Fibroblast of the conjunctiva (primary cell): Measurements from ENCODE around the gene KRT7.
"Not testable (repeated sequence)": the region's sequence is repeated elsewhere in the genome, so short reads cannot be mapped to it uniquely, and the experiment has no call there.

Experiments
- DNase-seq: peaks from one replicate; pipeline ENCODE4 v3.0.0-alpha.2; 2010; ENCODE audit warnings: low read depth

KRT7 gene

DNA sequence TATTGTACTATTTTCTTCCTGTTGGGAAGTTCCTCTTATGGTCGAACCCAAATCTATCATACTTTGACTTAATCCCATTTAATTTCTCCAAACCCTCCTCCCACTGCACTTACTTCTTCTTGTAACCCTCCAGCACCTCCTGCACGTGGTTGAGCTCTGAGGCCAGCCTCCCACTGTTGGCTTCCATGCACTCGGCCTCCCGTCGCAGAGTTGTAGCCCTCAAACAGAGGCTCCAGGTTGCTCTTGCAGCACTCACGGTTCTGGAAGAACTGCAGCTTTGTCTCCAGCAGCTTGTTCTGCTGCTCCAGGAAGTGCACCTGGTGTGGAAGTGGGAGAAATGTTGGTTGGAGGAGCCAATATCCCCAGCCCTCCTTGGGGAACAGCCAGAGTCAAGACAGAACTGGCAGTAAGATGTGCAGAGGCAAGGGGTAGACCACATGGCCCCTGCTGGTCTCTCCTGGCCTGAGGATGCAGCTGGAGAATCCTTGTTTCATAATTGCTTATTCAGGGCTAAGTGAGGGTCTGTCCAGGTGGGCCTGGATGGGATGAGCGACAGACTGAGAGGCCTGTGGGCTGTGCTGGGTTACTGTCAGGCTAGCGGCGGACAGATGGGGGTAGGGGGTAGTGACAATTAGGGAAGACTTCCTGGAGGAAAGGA is 23.0 kb downstream of the KRT7 start:
- no peak for DNase-seq

DNA sequence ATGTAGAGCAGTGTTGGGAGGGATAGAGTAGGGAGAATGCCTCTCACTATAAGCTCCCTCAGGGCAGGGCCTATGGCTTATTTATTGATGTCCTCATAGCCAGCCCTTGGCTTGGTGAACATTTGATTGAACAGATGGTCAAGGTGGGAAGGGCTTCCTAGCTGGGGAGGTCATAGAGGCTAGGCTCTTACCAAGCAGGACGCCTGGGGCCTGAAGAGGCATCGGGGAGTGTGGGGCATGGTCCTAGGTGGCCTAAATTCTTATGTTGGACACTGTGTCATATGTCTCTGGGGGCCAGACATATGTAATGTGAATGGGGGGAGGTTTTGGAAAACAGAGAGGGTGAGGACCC is 23.5 kb downstream of the KRT7 start:
- no peak for DNase-seq

DNA sequence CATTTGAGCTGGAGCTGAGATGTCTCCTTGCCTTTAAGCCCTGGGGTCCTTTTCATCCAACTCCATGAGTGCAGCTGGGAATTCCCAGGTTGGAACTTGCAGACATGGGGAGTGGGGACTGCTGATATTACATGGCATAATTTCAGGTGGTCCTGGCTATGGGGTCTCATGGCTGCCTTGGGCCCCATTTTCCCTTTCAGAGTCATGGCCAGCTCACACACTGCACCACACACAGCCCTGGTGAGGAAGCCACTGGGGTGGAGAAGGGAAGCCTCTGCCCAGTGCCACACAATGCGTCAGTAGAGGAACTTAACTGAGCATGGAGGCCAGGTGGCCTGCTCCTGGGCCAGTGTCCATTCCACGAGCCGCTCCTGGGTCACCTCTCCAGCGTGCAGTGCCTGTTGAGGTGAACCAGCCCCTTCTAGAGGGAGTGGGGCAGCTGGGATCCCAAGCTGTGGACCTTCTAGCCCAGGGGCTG is 24.1 kb downstream of the KRT7 start:
- DNase-seq: no peak

DNA sequence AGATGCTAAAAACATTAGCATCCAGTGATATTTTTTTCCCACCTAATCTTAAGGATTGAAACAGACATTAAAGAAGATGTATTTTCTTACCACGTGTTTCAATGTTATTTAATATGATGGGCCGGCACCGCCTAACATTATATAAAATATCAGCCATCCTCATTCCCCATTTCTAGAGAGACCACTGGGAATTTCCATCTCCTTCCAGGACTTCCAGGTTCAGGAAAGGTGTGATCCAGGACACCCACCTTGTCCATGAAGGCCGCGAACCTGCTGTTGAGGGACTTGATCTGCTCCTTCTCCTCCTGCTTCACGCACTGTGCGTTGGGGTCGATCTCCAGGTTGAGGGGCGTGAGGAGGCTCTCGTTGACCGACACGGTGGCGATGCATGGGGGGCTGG is 24.9 kb downstream of the KRT7 start:
- DNase-seq: not testable (repeated sequence)

DNA sequence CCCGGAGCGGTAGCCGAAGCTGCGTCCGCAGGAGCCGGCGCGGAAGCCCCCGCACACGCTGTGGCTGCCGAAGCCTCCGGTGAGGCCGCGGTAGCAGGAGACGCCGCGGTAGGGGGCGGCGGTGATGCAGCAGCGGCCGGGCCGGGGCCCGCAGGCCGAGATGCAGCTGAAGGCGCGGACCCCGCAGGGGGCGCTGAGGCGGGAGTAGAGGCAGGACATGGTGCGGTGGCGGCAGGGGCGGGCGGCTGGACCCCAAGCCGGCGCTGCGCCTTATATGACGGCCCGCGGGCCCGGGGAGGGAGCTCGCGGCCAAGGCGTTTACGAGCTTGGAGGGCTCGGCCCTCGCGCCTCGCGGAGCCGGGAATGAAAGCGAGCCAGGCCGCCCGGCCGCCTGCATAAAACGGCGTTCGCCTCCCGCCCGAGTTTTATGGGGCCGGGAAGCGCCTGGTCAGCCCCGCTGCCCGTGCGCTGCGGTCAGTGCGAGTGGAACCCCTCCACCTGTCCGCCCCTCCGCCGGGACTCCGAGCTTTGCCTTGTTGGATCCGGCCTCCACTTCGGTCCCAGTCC is 25.4 kb downstream of the KRT7 start:
- DNase-seq: no peak

DNA sequence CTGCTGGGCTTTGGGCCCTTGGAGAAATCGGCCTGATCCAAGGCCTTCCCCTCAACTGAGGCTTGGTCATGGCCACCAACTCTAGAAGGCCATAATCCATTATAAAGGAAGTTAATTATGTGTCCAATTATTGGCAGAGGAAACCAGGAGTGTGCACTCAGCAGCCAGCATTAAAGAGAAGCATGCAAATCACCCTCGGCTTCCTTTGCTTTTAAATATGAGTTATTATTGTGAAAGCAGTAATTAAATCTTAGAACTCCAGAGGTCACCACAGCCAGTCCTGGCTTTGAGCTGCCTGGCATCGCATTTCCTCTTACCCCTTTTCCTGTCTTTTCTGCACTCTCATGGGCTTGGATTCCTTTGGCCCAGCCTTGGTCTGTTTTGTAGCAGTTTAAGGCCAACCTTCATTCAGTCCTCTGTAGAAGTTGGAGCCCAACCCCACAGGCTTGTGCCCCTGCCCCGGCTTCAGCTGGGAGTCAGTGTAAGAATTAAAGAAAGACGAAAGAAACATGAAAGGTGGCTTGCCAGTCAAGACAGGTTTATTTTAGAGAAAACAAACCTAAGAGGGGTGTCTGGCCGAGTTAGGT is 26.7 kb downstream of the KRT7 start:
- no peak for DNase-seq

DNA sequence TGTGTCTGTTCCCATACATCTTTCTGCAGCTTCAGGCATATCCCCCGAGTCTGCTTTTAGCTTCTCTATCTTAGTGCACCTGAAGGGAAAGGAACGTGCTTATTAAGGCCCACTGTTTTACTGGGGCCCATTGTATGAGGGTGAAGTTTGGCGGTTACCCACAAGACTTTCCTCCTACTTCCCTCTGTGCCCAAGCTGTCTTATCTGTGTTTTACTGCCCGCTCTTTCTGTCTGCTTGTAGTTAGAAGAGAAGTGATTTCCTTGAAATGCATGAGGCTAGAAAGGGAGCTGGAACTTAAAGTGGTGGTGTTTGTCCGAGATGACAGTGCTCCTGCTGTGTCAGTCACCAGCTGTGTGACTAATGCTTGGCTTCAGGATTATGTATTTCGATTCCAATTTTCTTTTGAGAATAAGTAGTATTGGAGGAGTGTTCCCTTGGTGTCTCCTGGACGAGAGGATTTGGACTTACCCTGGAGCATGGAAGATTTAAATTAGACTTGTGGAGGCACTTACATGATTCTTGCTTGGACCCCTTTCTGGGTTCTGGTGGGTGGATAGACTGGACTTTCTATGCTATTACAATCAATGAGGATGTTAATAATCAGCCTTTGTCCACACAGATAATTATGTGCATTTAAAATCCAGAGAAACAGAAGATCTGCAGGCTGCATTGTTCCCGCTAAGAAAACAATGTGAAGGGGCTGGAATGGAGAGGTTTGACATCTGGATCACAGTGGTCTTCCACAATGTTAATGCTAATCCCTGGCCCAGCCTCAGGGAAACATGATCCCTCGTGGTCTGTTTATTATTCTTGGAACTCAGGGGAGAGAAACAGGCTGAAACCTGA is 27.5 kb downstream of the KRT7 start:
- peak; percentile 27 for DNase-seq

DNA sequence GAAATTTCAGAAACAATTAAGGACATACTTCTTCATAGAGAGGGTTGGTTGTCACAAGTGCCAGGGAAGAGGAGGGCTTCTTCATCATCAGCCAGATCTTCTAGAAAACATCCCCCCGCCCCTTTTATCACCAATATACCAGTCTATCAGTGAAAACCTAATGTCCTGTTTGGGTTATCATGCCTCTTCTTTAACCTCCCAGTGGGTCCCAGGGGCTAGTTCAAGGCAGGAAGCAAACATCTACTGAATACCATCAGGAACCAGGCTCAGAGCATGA is 28.1 kb downstream of the KRT7 start:
- no peak for DNase-seq

DNA sequence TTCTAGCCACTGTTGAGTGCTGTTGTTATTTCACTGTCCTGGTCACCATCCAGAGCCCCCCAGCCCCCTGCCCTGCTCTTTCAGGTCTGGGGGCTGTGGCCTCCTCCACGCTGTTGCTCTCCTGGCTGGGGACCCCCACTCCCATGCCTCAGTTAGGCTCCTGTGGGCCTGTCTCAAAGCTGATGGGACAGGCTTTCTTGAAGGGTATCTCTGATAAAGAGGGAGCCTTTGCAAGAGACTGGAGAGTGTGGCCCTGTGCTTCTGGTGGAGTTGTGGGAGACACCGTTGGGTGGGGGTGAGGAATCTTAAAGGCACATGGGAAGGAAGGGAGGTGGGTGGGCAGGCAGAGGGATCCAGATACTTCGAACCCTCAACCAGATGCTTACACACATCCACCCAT is 29.2 kb downstream of the KRT7 start:
- no peak for DNase-seq

DNA sequence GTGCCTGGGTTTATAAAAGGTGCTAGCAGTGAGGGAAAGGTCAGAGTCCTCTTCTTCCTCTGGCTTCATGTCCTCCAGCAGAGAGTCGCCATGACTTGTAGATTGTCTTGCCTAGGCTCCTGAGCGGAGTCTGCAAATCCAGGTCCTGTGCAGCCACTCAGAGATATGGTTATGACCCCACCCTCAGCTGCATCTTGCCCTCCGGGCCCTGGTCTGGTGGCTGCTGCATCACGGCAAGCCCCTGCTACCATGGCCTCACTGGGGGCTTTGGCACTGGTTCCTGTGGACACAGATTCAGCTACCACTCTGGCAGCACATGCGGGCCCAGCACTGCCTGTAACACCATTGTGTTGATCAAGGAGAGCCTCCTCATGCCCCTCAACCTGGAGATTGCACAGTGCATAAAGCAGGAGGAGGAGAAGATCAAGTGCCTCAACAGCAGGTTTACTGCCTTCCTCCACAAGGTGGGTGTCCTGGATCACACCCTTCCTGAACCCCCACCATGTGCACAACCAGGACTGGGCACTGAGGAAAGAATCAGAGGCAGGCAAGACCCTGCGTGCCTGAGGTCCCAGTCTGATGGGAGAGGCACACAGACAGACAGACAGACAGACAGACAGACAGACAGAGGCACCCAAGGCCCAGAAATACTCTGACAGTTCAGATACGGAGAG is 30.9 kb downstream of the KRT7 start:
- DNase-seq: no peak

DNA sequence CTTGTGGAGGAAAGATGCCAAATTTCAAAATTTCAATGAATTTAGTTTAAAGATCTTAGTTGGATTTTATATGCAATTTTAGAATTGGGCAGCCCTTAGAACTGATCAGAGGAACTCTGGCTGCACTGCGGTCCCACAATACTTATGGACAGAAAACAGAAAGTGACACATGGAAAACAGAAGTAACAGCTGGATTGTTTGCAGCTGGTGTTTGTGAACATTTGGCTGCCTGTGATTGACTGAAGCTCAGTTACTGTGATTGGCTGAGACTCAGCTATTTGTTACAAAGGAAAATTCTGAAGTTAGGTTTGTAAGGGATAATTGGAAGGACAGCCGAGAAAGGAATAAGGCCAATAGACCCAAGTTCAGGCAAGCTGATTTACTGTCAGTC is 31.4 kb downstream of the KRT7 start:
- DNase-seq: no peak

DNA sequence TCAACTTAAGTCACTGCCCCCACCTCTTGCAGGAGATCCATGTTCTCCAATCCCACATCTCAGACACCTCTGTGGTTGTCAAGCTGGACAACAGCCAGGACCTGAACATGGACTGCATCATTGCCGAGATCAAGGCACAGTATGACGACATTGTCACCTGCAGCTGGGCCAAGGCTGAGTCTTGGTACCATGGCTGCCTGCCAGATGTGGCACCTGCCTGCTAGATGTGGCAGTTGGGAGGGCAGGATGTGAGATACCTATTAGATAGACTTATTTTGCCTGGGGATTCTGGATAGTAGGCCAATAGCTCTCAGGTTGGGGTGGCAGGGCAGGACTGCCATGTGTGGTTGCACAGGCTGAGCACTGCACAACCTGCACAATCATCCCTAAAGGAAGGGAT is 33.5 kb downstream of the KRT7 start:
- no peak for DNase-seq

DNA sequence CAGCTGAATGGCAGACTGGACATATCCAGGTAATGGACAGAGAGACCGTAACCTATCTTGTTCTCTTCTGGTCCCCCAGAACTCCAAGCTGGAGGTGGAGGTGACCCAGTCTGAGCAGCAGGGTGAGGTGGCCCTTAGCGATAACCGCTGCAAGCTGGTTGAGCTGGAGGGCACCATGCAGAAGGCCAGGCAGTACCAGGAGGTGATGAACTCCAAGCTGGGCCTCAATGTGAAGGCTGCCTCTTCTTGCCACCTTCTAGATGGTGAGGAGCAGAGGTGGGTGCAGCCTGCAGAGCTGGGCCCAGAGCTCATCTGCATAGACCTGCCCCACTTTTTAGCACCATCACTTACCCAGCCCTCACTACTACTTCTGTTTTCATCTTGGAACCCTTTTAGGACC is 34.2 kb downstream of the KRT7 start:
- DNase-seq: no peak

DNA sequence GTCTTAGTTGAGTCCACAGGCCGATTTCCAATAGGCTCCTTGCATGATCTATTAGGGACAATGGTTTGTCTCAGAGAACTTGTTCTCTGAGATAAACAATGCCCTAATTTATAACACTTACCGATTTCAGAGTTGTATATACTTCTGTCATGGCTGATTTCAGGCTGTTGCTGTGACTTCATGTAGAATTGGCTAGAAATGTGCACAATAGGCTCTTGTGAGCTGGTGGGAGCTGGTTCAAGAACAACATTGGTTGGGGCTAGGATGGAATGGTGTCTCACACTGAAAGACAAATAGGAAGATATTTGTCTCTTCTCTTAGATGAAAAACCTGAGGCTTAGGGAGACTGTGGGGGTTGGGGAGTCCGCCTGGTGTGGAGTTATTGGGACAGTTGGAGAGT is 34.7 kb downstream of the KRT7 start:
- DNase-seq: no peak

DNA sequence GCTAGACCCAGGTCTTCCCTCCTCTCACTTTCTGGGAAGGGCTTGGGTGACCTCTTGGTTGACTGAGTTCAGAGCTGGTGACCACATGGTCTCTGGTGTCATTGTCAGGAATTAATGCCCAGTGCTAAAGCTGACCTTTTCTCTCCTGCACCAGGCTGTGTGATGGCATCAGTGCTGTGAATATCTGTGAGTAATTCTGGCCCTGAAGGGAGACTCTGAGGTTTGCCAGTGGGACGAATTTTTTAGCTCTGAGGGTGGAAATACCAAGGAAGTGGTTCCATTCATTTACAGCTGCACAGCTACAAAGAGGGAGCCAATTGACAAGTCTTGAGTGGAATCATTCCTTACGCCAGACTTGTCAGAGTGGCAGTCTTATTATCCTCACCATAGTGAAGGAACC is 35.2 kb downstream of the KRT7 start:
- no peak for DNase-seq

DNA sequence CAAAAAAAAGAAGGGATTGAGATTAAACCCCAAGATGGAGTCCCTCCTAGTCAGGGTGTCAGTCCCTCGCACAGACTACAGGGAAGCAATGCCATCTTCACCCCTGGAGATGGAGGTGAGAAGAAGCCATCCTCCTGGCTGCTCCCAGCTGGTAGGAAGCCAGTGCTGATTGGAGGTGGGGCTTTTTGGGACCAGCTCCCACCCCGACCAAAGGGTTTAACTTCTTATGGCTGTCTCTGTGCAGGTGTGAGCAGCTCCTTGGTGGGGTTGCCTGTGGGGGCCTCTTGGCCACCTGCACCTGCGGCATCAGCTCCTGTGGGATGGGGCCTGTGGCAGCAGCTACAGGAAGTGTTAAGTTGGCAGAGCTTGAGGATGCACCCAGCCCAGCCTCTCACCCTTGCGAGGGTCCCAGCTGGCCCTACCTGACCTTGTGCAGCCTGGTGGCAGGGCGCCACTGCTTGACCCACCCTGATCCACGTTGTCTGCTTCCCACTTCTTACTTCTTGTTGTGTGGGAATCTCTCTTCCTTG is 37.6 kb downstream of the KRT7 start:
- no peak for DNase-seq

DNA sequence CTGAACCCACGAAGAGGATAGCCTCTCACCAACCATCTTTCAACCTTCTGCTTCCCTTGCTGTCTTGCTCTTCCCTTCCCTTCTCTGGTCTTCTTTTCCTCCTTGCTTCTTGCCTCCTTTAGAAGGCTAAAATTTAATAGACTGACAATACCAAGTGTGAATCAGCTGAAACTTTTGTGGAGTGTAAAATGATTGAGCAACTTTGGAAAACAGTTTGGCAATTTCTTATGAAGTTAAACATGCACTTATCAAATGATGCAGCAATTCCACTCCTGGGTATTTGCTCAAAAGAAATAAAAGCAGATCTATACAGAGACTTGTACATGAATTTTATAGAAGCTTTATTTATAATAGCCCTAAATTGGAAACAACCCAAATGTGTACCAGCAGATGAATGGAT is 38.1 kb downstream of the KRT7 start:
- DNase-seq: no peak

DNA sequence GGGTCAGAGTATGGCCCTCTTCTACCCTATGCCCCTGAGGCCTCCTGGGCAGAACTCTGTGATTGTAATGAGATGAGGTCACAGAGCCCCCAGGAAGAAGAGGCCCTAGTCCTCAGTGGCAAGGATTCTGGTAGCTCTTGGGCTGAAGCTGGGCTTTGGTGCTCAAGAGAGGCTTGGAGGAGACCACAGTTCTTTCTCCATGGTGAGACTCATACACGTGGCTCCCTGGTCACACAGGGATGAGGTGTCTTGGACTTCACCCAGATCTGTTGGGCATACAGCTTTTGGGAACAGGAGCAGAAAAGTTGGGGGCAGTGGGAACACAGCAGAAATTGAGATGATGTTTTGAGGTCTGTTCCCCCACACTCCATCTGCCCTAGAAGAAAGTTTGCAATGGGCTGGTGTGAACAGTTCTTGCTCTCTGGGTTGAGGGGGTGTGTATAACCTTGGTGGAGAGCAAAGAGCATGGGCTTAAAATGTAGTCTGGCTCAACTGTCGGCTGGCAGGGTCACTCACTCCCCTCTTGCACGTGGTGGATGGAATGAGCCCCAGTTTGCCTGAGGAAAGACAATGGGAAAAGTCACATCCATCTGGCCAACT is 41.6 kb downstream of the KRT7 start, which contains the start of gene KRT86:
KRT86 (plus strand) TSS at position 125 of the 600 bp plus-strand sequence. CDS start 27,272 bp downstream, outside the sequence.
- DNase-seq: no peak

DNA sequence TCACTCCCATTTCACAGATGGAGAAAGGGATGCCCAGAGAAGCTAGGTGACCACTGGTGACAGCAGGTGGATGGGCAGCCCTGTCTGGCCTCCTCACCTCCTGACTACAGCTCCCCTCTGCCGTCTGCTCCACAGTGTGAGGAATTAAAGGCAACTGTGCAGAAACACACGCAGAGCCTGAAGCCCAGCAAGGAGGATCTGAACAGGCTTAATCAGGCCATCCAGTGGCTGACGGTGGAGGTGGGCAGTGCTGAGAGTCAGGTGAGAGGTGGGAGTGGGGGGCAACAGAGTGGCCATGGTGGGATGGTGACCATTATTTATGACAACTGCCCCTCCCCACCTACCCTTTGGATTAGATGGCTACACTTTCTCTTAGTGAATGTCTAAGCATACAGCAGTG is 42.6 kb downstream of the KRT7 start:
- no peak for DNase-seq

DNA sequence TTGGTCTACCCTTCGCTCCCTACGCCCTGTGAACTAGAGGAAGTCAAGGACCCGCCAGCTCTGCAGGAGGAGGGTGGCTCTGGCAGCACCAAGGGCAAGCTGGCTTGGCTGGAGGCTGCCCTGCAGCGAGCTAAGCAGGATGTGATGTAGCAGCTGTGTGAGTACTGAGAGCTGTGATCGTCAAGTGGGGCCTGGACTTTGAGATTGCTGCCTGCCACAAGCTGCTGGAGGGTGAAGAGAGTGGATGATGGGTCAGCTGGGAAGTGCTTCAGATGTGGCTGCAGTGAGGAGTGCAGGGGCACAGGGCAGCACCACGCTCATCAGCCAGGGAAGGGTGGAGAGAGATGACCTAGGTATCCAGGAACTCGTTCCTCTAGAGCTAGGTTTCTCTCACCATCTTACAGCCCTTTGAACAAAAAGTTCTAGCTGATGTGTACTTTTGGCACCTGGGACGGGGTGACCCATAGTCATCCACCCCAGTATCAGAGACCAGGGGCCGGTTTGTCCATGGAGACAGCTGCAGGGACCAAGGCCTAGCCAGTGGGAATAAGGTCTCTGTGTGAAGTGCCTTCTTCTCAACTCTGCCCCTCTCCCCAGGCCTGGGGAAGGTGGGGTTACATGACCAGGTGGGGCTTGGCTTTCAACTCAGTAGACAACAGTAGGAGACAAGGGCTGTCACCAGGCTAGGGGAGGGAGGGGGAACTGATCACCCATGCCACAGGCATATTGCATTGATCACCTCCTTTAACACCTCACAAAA is 44.6 kb downstream of the KRT7 start:
- no peak for DNase-seq
